RWPE2 (cell line): Measurements from ENCODE around the gene SH3PXD2A.
A peak's percentile ranks its signal among the peaks of the same experiment; 100 is the strongest.

Source experiments
- ATAC-seq: fragments of 200-7000 bp; cut with Tn5 transposase; 3 replicates; pipeline ENCODE4 v1.9.1; 2021; ENCODE audit warnings: low read depth
- DNase-seq: peaks from one replicate; pipeline ENCODE4 v3.0.0-alpha.2; 2020; ENCODE audit warnings: low spot score
- H3K27ac ChIP-seq: fragments of 450-650 bp; 2 replicates; pipeline ENCODE4 v1.5.1; 2017; ENCODE audit warnings: mild to moderate bottlenecking; ENCODE audit not compliant: poor library complexity, severe bottlenecking
- H3K27me3 ChIP-seq: fragments of 250-450 bp; sonication (Bioruptor Pico); 2 replicates; pipeline ENCODE4 v1.5.1; 2021; ENCODE audit warnings: mild to moderate bottlenecking, moderate library complexity; ENCODE audit not compliant: insufficient read depth, poor library complexity, severe bottlenecking
- H3K36me3 ChIP-seq: fragments of 250-450 bp; sonication (Bioruptor Pico); 2 replicates; pipeline ENCODE4 v1.5.1; 2020; ENCODE audit warnings: low read depth, mild to moderate bottlenecking, moderate library complexity
- H3K4me1 ChIP-seq: fragments of 250-450 bp; sonication (Bioruptor Pico); 2 replicates; pipeline ENCODE4 v1.5.1; 2021; ENCODE audit warnings: mild to moderate bottlenecking, moderate library complexity; ENCODE audit not compliant: insufficient read depth, poor library complexity, severe bottlenecking
- H3K4me3 ChIP-seq: fragments of 250-450 bp; sonication (Bioruptor Pico); 2 replicates; pipeline ENCODE4 v1.5.1; 2021; ENCODE audit warnings: mild to moderate bottlenecking, moderate library complexity; ENCODE audit not compliant: severe bottlenecking
- H3K9me3 ChIP-seq: fragments of 250-450 bp; sonication (Bioruptor Pico); 2 replicates; pipeline ENCODE4 v1.5.1; 2021; ENCODE audit warnings: mild to moderate bottlenecking, moderate library complexity; ENCODE audit not compliant: severe bottlenecking
- TF ChIP-seq, protein P1 (sequence below): fragments of 450-650 bp; IDR thresholded peaks from one replicate; pipeline ENCODE4 v1.5.1; 2017; ENCODE audit warnings: mild to moderate bottlenecking, moderate library complexity; ENCODE audit not compliant: poor library complexity, severe bottlenecking

The SH3PXD2A gene

DNA sequence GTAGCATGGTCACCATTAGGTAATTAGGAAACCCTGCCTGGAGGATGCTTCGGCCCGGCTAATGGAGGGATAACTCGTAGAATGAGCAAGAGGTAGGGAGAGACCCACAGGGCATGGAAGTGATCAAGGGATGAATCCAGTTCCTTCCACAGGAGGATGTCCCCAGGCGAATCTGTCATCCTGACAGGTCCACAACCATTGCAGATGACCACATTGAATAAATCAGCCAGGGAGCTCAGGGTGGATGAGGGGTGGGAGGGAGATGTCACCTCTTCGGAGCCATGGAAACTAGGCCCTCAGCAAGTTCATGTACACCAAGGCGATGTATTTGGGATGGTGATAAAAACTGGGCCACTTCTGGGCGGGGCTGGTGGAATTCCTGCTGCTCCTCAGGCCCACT is 28.5 kb downstream of the SH3PXD2A start:
- no peak for DNase-seq
- no peak for ATAC-seq
- Histone ChIP-seq H3K9me3 (no peaks in the 10 kb centered on the region), H3K36me3 (peaks cover 41% of the 10 kb centered on the region), H3K27me3 (no peaks in the 10 kb centered on the region), H3K4me1 (peaks cover 36% of the 10 kb centered on the region), H3K27ac (peak overlapping the region; percentile 68), H3K4me3 (no peak overlapping the region)
- TF ChIP-seq, protein P1, sequence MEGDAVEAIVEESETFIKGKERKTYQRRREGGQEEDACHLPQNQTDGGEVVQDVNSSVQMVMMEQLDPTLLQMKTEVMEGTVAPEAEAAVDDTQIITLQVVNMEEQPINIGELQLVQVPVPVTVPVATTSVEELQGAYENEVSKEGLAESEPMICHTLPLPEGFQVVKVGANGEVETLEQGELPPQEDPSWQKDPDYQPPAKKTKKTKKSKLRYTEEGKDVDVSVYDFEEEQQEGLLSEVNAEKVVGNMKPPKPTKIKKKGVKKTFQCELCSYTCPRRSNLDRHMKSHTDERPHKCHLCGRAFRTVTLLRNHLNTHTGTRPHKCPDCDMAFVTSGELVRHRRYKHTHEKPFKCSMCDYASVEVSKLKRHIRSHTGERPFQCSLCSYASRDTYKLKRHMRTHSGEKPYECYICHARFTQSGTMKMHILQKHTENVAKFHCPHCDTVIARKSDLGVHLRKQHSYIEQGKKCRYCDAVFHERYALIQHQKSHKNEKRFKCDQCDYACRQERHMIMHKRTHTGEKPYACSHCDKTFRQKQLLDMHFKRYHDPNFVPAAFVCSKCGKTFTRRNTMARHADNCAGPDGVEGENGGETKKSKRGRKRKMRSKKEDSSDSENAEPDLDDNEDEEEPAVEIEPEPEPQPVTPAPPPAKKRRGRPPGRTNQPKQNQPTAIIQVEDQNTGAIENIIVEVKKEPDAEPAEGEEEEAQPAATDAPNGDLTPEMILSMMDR, result no peak

DNA sequence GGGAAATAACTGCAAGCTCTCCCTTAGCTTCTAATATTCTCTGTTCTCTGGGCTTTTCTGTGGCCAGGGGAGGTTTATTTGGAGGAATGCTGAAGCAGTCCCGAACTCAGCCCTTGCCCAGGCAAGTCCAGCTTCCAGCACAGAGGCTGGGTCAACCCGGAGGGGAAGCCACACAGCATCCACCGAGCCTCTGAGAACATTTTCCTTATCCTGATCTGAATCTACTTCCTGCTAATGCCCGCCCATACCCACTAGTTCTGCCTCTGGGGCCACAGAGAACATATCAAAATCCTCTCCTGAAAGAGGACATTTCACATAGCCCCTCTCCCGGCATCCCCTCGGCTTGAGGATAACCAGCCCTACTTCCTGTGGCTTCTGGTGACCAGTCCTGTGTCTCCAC is 31.1 kb downstream of the SH3PXD2A start:
- no peaks in the 10 kb centered on the region for H3K9me3 ChIP-seq
- H3K36me3 ChIP-seq, result peaks cover 32% of the 10 kb centered on the region
- H3K4me3 ChIP-seq, result no peak overlapping the region
- TF ChIP-seq, protein P1, result no peak
- no peak for DNase-seq
- peaks cover 34% of the 10 kb centered on the region for H3K4me1 ChIP-seq
- 0 out of 3 replicates have a peak, but pooled peaks have one; percentile 10 for ATAC-seq
- H3K27me3 ChIP-seq, result no peaks in the 10 kb centered on the region
- H3K27ac ChIP-seq, result peak overlapping the region; percentile 30

DNA sequence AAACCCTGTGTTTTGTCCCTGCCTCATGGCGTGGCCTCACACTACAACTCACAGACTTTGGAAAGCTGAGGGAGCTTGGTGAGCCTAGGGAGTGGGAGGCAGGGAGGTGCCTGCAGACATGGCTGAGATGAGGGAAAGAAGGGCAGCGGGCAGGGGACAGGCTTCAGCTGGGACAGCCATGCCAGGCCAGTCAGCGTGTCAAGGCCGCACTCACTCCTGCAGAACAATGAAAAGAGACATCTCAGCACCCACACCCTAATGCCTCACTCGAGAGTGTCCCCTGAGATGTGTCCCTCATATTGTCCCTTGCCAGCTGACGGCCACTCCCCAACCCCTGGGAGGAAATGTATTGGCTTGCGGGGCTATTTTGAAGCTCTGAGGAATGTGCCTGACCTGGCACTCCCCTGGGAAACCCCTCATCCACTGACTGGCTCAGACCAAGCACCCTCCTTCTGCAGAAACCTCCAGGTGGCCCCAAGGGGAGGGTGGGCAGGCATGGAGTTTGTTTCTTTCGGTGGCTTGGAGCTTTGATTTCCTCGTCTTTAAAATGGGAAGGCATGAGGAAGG is 31.6 kb downstream of the SH3PXD2A start:
- ATAC-seq, result no peak
- no peaks in the 10 kb centered on the region for H3K27me3 ChIP-seq
- H3K27ac ChIP-seq, result peak overlapping the region; percentile 30
- no peaks in the 10 kb centered on the region for H3K9me3 ChIP-seq
- DNase-seq, result no peak
- no peak overlapping the region for H3K4me3 ChIP-seq
- TF ChIP-seq, protein P1, result no peak
- H3K36me3 ChIP-seq, result peaks cover 29% of the 10 kb centered on the region
- peaks cover 30% of the 10 kb centered on the region for H3K4me1 ChIP-seq

DNA sequence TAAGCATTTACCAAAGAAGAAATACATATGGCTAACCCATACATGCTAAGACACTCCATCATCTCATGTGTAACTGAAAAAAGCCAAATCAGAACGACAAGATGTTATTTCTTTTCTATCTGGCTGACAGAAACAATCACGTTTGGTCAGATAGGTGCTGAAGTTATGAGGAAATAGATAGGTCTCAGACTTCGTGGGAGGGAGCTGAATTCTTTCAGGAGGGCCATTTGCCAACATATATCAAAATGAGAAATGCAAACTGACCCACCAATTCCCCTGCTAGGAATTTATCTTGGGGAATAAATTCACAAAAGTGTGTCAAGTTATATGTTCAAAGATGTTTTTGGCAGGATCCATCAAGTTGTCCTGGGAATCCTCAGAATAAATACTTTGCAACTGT is 32.6 kb downstream of the SH3PXD2A start:
- H3K4me1 ChIP-seq, result peaks cover 20% of the 10 kb centered on the region
- no peaks in the 10 kb centered on the region for H3K27me3 ChIP-seq
- TF ChIP-seq, protein P1, result no peak
- no peak overlapping the region for H3K4me3 ChIP-seq
- DNase-seq (no peak), ATAC-seq (no peak)
- H3K27ac ChIP-seq, result peak overlapping the region; percentile 30
- H3K9me3 ChIP-seq, result no peaks in the 10 kb centered on the region
- H3K36me3 ChIP-seq, result peaks cover 27% of the 10 kb centered on the region

DNA sequence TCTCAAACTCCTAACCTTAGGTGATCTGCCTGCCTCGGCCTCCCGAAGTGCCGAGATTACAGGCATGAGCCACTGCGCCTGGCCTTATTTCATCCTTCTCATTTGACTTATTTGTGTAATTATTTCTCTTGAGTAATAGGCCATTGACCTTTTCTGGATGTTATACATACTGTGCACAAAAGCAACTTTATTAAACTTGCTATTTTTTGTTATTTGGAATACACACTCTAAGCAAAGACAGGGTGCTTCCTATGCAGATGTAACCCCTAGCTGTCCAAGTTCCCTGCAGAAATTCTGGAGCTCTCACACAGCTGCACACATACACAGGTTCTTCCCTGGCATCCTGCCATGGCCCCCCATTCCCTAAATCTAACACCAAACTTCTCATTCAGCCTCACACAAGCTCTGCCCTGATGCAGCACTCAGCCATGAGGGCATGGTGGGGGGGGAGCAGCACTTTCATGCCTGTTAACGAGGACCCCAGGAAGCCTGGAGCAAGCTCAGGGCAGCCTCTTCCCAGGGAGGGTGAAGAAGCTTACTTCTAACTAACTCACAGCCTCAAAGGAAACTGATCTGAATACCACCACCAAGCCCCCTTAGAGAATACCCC is 33.2 kb downstream of the SH3PXD2A start:
- no peak for DNase-seq
- no peak overlapping the region for H3K4me3 ChIP-seq
- H3K4me1 ChIP-seq, result peaks cover 14% of the 10 kb centered on the region
- ATAC-seq, result no peak
- TF ChIP-seq, protein P1, result no peak
- H3K27me3 ChIP-seq, result no peaks in the 10 kb centered on the region
- H3K36me3 ChIP-seq, result peaks cover 21% of the 10 kb centered on the region
- H3K27ac ChIP-seq, result peak overlapping the region; percentile 30
- H3K9me3 ChIP-seq, result no peaks in the 10 kb centered on the region
